Measurements from ENCODE around the gene MCUB.

DNA sequence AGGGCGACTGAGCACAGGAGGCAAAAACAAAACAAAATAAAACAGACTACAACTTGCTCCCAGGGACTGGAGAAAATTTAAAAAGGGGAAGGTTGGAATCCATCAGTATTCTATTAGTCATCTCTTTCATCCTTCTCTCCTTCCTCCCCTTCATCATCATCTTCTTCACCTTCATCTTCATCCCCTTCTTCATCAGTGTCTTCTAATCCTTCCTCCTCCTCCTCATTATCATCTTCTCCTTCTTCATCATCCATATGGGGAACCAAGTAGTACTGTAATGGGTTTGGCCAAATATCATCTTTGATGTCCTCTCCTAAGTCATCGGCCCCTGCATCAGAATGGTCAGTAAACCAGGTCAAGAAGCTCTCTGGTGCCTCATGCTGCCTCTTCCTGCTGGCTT lies 6.9 kb upstream of the MCUB start:
- TF ChIP-seq, protein P1, sequence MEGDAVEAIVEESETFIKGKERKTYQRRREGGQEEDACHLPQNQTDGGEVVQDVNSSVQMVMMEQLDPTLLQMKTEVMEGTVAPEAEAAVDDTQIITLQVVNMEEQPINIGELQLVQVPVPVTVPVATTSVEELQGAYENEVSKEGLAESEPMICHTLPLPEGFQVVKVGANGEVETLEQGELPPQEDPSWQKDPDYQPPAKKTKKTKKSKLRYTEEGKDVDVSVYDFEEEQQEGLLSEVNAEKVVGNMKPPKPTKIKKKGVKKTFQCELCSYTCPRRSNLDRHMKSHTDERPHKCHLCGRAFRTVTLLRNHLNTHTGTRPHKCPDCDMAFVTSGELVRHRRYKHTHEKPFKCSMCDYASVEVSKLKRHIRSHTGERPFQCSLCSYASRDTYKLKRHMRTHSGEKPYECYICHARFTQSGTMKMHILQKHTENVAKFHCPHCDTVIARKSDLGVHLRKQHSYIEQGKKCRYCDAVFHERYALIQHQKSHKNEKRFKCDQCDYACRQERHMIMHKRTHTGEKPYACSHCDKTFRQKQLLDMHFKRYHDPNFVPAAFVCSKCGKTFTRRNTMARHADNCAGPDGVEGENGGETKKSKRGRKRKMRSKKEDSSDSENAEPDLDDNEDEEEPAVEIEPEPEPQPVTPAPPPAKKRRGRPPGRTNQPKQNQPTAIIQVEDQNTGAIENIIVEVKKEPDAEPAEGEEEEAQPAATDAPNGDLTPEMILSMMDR (IDR thresholded peaks at IDR 0.05): no peak
- no peak for TF ChIP-seq ZFP36 (IDR thresholded peaks at IDR 0.05; ENCODE audit: borderline replicate concordance, partially characterized antibody)
- TF ChIP-seq, protein P2, sequence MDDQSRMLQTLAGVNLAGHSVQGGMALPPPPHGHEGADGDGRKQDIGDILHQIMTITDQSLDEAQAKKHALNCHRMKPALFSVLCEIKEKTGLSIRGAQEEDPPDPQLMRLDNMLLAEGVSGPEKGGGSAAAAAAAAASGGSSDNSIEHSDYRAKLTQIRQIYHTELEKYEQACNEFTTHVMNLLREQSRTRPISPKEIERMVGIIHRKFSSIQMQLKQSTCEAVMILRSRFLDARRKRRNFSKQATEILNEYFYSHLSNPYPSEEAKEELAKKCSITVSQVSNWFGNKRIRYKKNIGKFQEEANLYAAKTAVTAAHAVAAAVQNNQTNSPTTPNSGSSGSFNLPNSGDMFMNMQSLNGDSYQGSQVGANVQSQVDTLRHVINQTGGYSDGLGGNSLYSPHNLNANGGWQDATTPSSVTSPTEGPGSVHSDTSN (IDR thresholded peaks at IDR 0.05): no peak
- TF ChIP-seq GATA3 (IDR thresholded peaks at IDR 0.05; ENCODE audit: borderline replicate concordance): no peak
- no peak for TF ChIP-seq CHD2 (IDR thresholded peaks at IDR 0.05; ENCODE audit: low read length, partially characterized antibody)

Measured in A549 (cell line).